Stomach (tissue), 9 donors: Measurements from ENCODE around the gene B4GALT5. TPM values are rescaled to one million over a fixed set of nuclear protein-coding genes. Genes with fewer than 3 reads are reported as not detected.

Experiments used
- DNase-seq, 2 donors: peaks; one replicate each; pipeline versions ENCODE4 v3.0.0 to v3.0.0-alpha.2; 2013 to 2019
- H3K27ac ChIP-seq, 5 donors: fragments of 200-600 bp in 4 of 5; sonication (generic) in 4 of 5; one replicate each; pipeline ENCODE4 v1.5.1; 2013 to 2019; ENCODE audit warnings: mild to moderate bottlenecking in 1 of 5, moderate library complexity in 1 of 5
- H3K27me3 ChIP-seq, 3 donors: fragments of 200-600 bp; sonication (generic); one replicate each; pipeline ENCODE4 v1.5.1; 2017 to 2019; ENCODE audit warnings: mixed run types in 1 of 3
- H3K36me3 ChIP-seq, 4 donors: fragments of 200-600 bp; sonication (generic); 1 replicate in 3 of 4; 2 replicates in 1 of 4; pipeline ENCODE4 v1.5.1; 2016 to 2019
- H3K4me1 ChIP-seq, 4 donors: fragments of 200-600 bp; sonication (generic); one replicate each; pipeline ENCODE4 v1.5.1; 2016 to 2019
- H3K4me3 ChIP-seq, 4 donors: fragments of 200-600 bp; sonication (generic) in 3 of 4; one replicate each; pipeline ENCODE4 v1.5.1; 2016 to 2019; ENCODE audit warnings: mild to moderate bottlenecking in 1 of 4
- H3K9me3 ChIP-seq, 4 donors: fragments of 200-600 bp; sonication (generic); one replicate each; pipeline ENCODE4 v1.5.1; 2016 to 2019
- EP300 ChIP-seq: sonication (generic); formaldehyde crosslinking; IDR thresholded peaks from one replicate; pipeline ENCODE4 v1.6.1; 2017; ENCODE audit warnings: antibody characterized with exemption
- POLR2A ChIP-seq, 4 donors: fragments of 450-650 bp; IDR thresholded peaks; one replicate each; pipeline ENCODE4 v1.6.1; 2016; ENCODE audit warnings: antibody characterized with exemption in 4 of 4, control low read depth in 2 of 4, mild to moderate bottlenecking in 1 of 4, moderate library complexity in 1 of 4
- POLR2AphosphoS5 ChIP-seq, 3 donors: sonication (generic); formaldehyde crosslinking; IDR thresholded peaks; one replicate each; pipeline ENCODE4 v1.6.1; 2016; ENCODE audit warnings: antibody characterized with exemption in 3 of 3
- WGBS, 5 donors: extraction: QIAGEN DNeasy Blood & Tissue Kit in 3 of 5; methylation state at CpG; one replicate each; pipeline versions ENCODE4 v1.1.5 to v1.1.7; 2013 to 2018; 5-methylcytosine and 5-hydroxymethylcytosine counted together
- intact Hi-C: fragments of 100-400 bp; cut with DNase I; formaldehyde crosslinking; loops from one replicate; pipeline ENCODE4 v1.15.1; 2023; ENCODE audit warnings: low total_unique reads
- polyA plus RNA-seq, 3 donors: library from polyadenylated mRNA; stranded (reverse); fragments of 200-250 nt; gene quantifications; one replicate each; pipeline ENCODE4 v1.2.3, GENCODE V29; 2013
- total RNA-seq, 5 donors: library from RNA; depleted of rRNA; stranded (reverse); fragments of >200 nt; gene quantifications; one replicate each; pipeline versions ENCODE4 v1.1.0 to v1.2.3, GENCODE V29; 2014 to 2016
- TF ChIP-seq, protein P1 (sequence below), 7 experiments: fragments of 450-650 bp in 4 of 7; fragments of 200-600 bp in 3 of 7; sonication (generic) in 3 of 7; IDR thresholded peaks; one replicate each; pipeline ENCODE4 v1.5.1; 2016 to 2019; ENCODE audit warnings: antibody characterized with exemption in 7 of 7, control low read depth in 2 of 7, mild to moderate bottlenecking in 1 of 7
- donor health status: healthy with polysubstance abuse.
- donor health status: Bipolar disorder and iron deficiency.
- donor health status: healthy.

The B4GALT5 gene
- total and polyA plus RNA-seq, 8 donors: 7.5 to 40.0 (median 21.5) TPM

DNA sequence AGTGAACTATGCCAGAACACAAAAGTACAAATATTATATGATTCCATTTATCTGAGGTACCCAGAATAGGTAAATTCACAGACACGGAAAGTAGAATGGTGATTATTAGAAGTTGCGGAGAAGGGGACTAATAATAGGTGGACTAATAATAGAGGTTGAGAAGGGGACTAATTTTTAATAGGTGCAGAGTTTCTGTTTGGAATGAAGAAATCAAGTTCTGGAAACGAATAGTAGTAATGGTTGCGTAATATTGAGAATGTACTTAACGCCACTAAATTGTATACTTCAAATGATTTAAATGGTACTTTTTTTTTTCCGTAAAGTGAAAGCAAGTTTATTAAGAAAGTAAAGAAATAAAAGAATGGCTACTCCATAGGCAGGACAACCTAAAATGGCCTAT, 33.2 kb downstream of the B4GALT5 start:
- Histone ChIP-seq H3K36me3 (peaks cover 0 to 5% (median 2%) of the 10 kb centered on the region in 4 donors), H3K27ac (peak overlapping the region in 3 of 5 donors; percentile 1 to 89 (median 86)), H3K9me3 (no peaks in the 10 kb centered on the region), H3K4me1 (peaks cover 63 to 100% (median 78%) of the 10 kb centered on the region in 4 donors), H3K4me3 (no peak overlapping the region), H3K27me3 (no peaks in the 10 kb centered on the region)
- 56 to 72% (median 59%) methylated on average over 5 to 6 of the region's 6 CpGs for WGBS, 5 donors
- no peak for TF ChIP-seq POLR2AphosphoS5 (IDR thresholded peaks at IDR 0.05)
- TF ChIP-seq EP300: no peak
- TF ChIP-seq, protein P1, sequence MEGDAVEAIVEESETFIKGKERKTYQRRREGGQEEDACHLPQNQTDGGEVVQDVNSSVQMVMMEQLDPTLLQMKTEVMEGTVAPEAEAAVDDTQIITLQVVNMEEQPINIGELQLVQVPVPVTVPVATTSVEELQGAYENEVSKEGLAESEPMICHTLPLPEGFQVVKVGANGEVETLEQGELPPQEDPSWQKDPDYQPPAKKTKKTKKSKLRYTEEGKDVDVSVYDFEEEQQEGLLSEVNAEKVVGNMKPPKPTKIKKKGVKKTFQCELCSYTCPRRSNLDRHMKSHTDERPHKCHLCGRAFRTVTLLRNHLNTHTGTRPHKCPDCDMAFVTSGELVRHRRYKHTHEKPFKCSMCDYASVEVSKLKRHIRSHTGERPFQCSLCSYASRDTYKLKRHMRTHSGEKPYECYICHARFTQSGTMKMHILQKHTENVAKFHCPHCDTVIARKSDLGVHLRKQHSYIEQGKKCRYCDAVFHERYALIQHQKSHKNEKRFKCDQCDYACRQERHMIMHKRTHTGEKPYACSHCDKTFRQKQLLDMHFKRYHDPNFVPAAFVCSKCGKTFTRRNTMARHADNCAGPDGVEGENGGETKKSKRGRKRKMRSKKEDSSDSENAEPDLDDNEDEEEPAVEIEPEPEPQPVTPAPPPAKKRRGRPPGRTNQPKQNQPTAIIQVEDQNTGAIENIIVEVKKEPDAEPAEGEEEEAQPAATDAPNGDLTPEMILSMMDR (IDR thresholded peaks at IDR 0.05): no peak
- intact Hi-C loops: no loop called here
- DNase-seq: no peak

DNA sequence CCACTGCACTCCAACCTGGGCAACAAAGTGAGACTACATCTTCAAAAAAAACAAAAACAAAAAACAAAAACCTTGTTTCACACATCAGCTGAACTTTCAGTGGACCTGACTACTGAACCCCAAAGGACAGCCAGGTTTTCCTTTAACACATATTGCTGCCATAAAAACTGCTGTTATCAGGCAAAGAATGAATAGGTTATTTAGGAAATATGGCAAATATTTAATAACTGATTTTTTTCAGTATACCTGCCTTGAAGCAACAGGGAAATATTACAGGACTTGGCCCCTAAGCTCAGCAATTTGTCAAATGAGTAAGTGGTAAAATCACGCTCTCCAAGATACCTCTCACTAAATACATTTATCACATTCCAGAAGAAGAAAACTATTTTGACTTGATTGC, 34.0 kb downstream of the B4GALT5 start:
- Histone ChIP-seq H3K4me1 (peaks cover 63 to 100% (median 78%) of the 10 kb centered on the region in 4 donors), H3K27me3 (no peaks in the 10 kb centered on the region), H3K36me3 (peaks cover 0 to 5% (median 2%) of the 10 kb centered on the region in 4 donors), H3K9me3 (no peaks in the 10 kb centered on the region), H3K27ac (peak overlapping the region; percentile 32 to 89 (median 79)), H3K4me3 (no peak overlapping the region)
- TF ChIP-seq, protein P1 (IDR thresholded peaks at IDR 0.05): no peak
- TF ChIP-seq POLR2AphosphoS5 (IDR thresholded peaks at IDR 0.05): no peak
- no peak for TF ChIP-seq POLR2A (IDR thresholded peaks at IDR 0.05)
- no peak for TF ChIP-seq EP300
- DNase-seq: no peak
- intact Hi-C loops: no loop called here
- 49 to 72% (median 64%) methylated on average over 1 of the region's 1 CpG for WGBS, 5 donors

DNA sequence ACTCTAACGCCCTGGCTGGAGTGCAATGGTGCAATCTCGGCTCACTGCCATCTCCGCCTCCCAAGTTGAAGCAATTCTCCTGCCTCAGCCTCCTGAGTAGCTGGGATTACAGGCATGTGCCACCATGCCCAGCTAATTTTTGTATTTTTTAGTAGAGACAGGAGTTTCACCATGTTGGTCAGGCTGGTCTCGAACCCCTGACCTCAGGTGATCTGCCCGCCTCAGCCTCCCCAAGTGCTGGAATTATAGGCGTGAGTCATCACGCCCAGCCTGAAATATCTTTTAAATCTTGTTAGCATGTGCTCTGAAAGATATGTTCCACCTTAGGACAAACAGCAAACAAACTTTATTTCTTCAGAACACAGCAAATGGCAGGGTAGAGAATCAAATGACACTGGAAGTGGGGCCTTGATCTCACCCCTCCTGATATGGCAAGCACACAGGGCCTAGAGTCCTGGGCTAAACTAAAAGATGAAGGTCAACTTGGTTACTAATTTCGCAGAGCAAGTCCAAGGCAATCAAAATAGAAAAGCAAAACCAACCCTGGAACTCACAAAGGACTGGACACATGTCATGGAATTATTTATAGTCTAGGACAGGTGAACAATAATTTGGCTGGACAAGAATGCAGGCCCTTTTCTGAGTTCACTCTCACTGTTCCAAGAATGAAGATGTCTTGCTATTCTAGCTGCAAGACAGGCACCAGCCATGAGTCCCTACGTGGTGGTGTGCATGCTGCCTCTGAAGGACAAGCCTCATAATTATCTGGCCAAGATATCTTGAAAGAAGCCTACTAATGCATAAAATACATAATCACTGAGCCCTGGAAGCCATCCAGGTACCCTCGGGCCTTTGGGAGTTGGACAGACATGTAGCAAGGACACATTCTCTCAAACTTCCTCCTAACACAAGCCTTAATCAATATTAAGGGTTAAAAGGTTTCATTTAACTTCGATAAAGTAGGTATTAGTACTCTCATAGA, 35.6 kb downstream of the B4GALT5 start:
- peak in 1 of 3 donors; percentile 6 for TF ChIP-seq POLR2AphosphoS5 (IDR thresholded peaks at IDR 0.05)
- no peak for TF ChIP-seq EP300
- H3K4me1 ChIP-seq: peaks cover 64 to 100% (median 84%) of the 10 kb centered on the region in 4 donors
- H3K4me3 ChIP-seq: no peak overlapping the region
- 40 to 54% (median 50%) methylated on average over 11 of the region's 11 CpGs for WGBS, 5 donors
- H3K36me3 ChIP-seq: peaks cover 0 to 5% (median 0%) of the 10 kb centered on the region in 4 donors
- peak overlapping the region; percentile 76 to 89 (median 86) for H3K27ac ChIP-seq
- intact Hi-C loops: no loop called here
- no peaks in the 10 kb centered on the region for H3K27me3 ChIP-seq
- DNase-seq: peak in 1 of 2 donors; percentile 55
- H3K9me3 ChIP-seq: no peaks in the 10 kb centered on the region

DNA sequence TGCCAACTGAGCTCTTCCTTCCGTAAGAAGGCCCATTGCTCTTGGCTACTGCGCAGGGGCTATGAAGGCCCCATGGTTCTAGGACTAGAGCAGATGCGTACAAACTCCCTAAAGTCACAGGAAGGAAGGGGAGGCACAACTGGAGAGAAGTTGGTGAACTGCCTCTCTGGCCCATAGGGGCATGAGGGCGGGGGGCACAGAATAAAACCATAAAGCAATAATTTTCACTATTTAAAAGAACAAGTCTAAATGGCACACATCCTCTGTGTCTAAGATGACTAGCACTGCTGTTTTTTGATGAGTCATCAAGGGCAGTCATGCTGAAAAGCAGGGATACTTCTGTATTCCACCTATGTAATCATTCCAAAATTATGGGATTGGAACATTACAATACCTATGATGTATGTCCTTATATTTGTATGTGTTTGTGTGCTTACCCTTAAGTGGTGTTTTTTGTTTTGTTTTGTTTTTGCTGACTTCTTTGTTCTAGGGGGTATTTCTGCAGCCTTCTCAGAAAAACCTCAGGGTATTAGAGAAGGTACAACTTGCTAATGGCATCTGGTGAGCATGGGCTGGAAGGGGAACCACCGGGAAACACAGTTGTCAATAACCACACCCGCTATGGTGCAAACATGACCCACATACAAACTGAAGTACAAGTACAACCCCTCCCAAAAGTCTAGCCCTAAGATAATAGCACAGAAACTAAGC, 36.9 kb downstream of the B4GALT5 start:
- intact Hi-C loops: no loop called here
- peak overlapping the region; percentile 76 to 94 (median 86) for H3K27ac ChIP-seq
- H3K9me3 ChIP-seq: no peaks in the 10 kb centered on the region
- TF ChIP-seq EP300 (no peak), POLR2A (IDR thresholded peaks at IDR 0.05) (no peak), POLR2AphosphoS5 (IDR thresholded peaks at IDR 0.05) (peak in 1 of 3 donors; percentile 46)
- H3K4me1 ChIP-seq: peaks cover 76 to 100% (median 88%) of the 10 kb centered on the region in 4 donors
- H3K36me3 ChIP-seq: no peaks in the 10 kb centered on the region
- H3K4me3 ChIP-seq: no peak overlapping the region
- H3K27me3 ChIP-seq: no peaks in the 10 kb centered on the region
- 53 to 63% (median 56%) methylated on average over 6 of the region's 6 CpGs for WGBS, 5 donors
- peak; percentile 60 to 75 for DNase-seq
